ENCODE measurements around the gene FRMD1.

DNA sequence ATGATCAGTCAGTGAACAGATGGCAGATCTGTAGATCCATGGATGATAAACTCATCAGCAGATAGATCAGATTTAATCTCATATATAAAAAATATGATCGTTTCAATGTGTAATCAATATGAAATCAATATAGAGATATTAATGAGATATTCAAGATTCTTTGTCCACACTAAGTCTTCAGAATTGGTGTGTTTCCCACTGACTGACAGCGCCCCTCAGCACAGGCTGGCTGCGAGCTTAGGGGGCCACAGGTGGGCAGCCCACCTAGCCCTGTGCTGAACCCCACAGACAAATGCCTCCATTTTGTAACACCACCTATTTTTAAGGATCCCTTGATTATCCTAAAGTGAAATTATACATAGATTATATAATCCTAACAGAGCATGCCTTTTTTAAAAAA is 32.3 kb downstream of the FRMD1 start:
- TF ChIP-seq, protein P1, sequence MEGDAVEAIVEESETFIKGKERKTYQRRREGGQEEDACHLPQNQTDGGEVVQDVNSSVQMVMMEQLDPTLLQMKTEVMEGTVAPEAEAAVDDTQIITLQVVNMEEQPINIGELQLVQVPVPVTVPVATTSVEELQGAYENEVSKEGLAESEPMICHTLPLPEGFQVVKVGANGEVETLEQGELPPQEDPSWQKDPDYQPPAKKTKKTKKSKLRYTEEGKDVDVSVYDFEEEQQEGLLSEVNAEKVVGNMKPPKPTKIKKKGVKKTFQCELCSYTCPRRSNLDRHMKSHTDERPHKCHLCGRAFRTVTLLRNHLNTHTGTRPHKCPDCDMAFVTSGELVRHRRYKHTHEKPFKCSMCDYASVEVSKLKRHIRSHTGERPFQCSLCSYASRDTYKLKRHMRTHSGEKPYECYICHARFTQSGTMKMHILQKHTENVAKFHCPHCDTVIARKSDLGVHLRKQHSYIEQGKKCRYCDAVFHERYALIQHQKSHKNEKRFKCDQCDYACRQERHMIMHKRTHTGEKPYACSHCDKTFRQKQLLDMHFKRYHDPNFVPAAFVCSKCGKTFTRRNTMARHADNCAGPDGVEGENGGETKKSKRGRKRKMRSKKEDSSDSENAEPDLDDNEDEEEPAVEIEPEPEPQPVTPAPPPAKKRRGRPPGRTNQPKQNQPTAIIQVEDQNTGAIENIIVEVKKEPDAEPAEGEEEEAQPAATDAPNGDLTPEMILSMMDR (conservative IDR thresholded peaks at IDR 0.05), result no peak
- no peak for TF ChIP-seq EZH2 (IDR thresholded peaks at IDR 0.05; ENCODE audit: low read depth)

Measured in PC-9 (cell line).